ENCODE measurements around the gene KTN1. TPM values are rescaled to one million over a fixed set of nuclear protein-coding genes. Genes with fewer than 3 reads are reported as not detected.
A peak's percentile ranks its signal among the peaks of the same experiment; 100 is the strongest.

KTN1 gene
- total RNA-seq, 1 experiment from 2014 or later, result 180 TPM

DNA sequence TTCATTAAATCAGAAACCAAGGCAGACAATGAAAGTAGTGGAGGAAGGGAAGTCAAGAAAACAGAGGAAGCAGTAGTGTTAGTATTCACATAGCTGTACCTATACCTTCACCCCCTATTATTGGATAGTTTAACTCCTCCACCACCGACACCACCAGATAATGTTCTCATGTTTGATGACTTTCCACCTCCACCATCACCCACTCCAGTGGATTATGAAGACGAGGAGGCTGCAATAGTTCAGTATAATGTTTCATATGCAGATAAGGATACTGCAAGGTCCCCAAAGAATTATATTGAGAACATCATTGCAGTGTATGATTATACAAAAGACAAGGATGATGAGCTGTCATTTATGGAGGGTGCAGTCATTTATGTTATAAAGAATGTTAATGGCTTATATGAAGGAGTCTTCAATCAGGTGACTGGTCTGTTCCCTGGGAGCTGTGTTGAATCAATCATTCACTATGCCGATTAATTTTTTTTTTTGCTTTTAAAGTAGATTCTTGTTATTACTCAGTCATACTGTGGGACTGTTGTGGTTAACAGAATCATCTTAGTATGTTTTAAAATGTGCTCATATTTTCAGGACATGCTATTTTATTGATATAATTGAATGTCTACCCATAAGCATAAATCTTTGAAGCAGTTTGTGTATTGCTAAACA, 32.2 kb upstream of the KTN1 start:
- H3K4me3 Mint-ChIP-seq (ENCODE audit: unreplicated experiment), result no peak overlapping the region
- POLR2A ChIA-PET, result no interaction called here
- no peak for TF ChIP-seq CTCF (IDR thresholded peaks at IDR 0.05; ENCODE audit: unreplicated experiment)
- DNase-seq (ENCODE audit: unreplicated experiment), result no peak
- no TSS peak for BruUV-seq (replicated peaks)
- no peaks in the 10 kb centered on the region for H3K9me3 Mint-ChIP-seq (ENCODE audit: unreplicated experiment)
- no peaks in the 10 kb centered on the region for H3K27me3 Mint-ChIP-seq (ENCODE audit: insufficient read depth, unreplicated experiment)
- H3K27ac Mint-ChIP-seq (ENCODE audit: low read depth, unreplicated experiment), result no peak overlapping the region
- intact Hi-C loops (cut with micrococcal nuclease), result no loop called here
- CTCF ChIA-PET, result interaction anchor here (0.7 kb wide), 1 partner anchor 91 kb away, joined by 3 read pairs; no protein-coding TSS in a partner anchor
- H3K4me1 Mint-ChIP-seq (ENCODE audit: insufficient read depth, unreplicated experiment), result no peaks in the 10 kb centered on the region
- H3K36me3 Mint-ChIP-seq (ENCODE audit: insufficient read depth, unreplicated experiment), result no peaks in the 10 kb centered on the region

DNA sequence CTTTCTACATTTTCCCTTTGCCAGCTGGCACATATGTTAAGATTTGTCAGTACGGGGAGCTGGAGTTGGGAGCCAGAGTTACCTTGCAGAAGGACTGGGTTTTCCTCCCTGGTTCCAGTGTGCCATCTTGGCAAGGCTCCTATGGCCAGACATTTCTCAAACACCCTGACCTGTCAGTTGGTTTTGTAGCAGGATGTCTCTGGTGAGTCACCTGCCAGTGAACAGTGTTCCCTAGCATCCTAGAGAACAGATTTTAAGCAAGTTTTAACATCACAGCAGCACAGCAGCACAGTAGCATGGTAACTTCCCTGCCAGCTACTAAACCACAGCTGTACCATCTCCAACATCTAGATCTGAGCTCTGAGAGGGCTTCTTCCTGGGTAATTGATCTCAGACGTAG, 26.2 kb upstream of the KTN1 start:
- peak overlapping the region; percentile 31 for H3K27ac Mint-ChIP-seq (ENCODE audit: low read depth, unreplicated experiment)
- CTCF ChIA-PET, result interaction anchor here (0.6 kb wide), 1 partner anchor 124 kb away, joined by 3 read pairs; no protein-coding TSS in a partner anchor
- POLR2A ChIA-PET, result interaction anchor here (1.0 to 1.9 kb wide), 3 partner anchors 12 to 47 kb away, joined by 3 to 7 read pairs (median 4); no protein-coding TSS in a partner anchor
- TF ChIP-seq CTCF (IDR thresholded peaks at IDR 0.05; ENCODE audit: unreplicated experiment), result no peak
- H3K9me3 Mint-ChIP-seq (ENCODE audit: unreplicated experiment), result no peaks in the 10 kb centered on the region
- no peaks in the 10 kb centered on the region for H3K27me3 Mint-ChIP-seq (ENCODE audit: insufficient read depth, unreplicated experiment)
- no TSS peak for BruUV-seq (replicated peaks)
- intact Hi-C loops (cut with micrococcal nuclease), result no loop called here
- H3K4me3 Mint-ChIP-seq (ENCODE audit: unreplicated experiment), result no peak overlapping the region
- peak; percentile 71 for DNase-seq (ENCODE audit: unreplicated experiment)
- H3K36me3 Mint-ChIP-seq (ENCODE audit: insufficient read depth, unreplicated experiment), result no peaks in the 10 kb centered on the region
- H3K4me1 Mint-ChIP-seq (ENCODE audit: insufficient read depth, unreplicated experiment), result peaks cover 27% of the 10 kb centered on the region

DNA sequence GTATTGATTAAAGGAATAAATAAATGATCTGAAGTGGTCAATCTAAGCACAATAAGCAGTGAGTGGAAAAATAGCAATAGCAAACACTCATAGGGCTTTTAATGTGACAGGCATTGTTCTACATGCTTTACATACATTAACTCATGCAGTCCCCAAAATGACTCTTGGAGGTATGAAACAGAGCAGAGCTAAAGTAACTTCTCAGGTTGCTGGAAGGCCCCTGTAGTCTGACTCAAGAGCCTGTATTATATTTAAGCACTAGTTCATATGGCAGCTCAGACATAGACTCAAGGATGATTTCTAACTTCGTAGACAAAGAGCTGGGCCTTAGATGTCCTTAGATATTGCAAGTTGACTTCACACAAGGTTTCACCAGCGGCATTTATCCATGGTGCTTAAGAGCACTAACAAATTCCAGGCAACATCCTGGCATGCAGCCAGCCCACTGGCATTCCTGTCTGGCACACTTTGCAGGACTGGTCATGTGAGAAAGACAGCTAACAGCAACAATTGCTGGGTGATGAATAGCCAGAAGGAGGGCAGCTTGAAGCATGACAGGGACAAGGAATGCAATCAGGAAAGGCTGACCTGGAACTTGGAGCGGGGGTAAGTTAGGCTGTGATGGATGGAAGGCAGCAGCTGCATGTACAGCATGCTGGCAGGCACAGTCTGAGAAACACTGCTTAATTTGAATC, 22.9 kb upstream of the KTN1 start:
- POLR2A ChIA-PET, result interaction anchor here (0.6 to 3.3 kb wide), 13 partner anchors 11 to 111 kb away, joined by 3 to 11 read pairs (median 4); partner anchors contain the start of gene KTN1

More for the DNA sequence above, 22.9 kb upstream of the KTN1 start:
- peak; percentile 97 for DNase-seq (ENCODE audit: unreplicated experiment)
- CTCF ChIA-PET, result interaction anchor here (0.6 to 1.7 kb wide), 4 partner anchors 109 to 285 kb away, joined by 3 to 5 read pairs (median 4); partner anchors contain the start of gene FBXO34
- H3K4me3 Mint-ChIP-seq (ENCODE audit: unreplicated experiment), result peak overlapping the region; percentile 34
- H3K4me1 Mint-ChIP-seq (ENCODE audit: insufficient read depth, unreplicated experiment), result peaks cover 29% of the 10 kb centered on the region
- no peaks in the 10 kb centered on the region for H3K9me3 Mint-ChIP-seq (ENCODE audit: unreplicated experiment)
- no peaks in the 10 kb centered on the region for H3K36me3 Mint-ChIP-seq (ENCODE audit: insufficient read depth, unreplicated experiment)
- H3K27ac Mint-ChIP-seq (ENCODE audit: low read depth, unreplicated experiment), result no peak overlapping the region
- intact Hi-C loops (cut with micrococcal nuclease), result no loop called here
- H3K27me3 Mint-ChIP-seq (ENCODE audit: insufficient read depth, unreplicated experiment), result no peaks in the 10 kb centered on the region
- TF ChIP-seq CTCF (IDR thresholded peaks at IDR 0.05; ENCODE audit: unreplicated experiment), result no peak
- no TSS peak for BruUV-seq (replicated peaks)

Data from MCF 10A (cell line).